HG03025 (cell line): ENCODE data around the gene LTBP1.
"Not testable (repeated sequence)": the region's sequence is repeated elsewhere in the genome, so short reads cannot be mapped to it uniquely, and the experiment has no call there.

ENCODE experiments used
- ATAC-seq: cut with Tn5 transposase; IDR thresholded peaks from one replicate; pipeline ENCODE4 v1.9.1; 2021; ENCODE audit warnings: mild to moderate bottlenecking, moderate library complexity; ENCODE audit not compliant: unreplicated experiment, low FRiP score

LTBP1 gene

GRCh38 chr2:32958821-32959220 lies 12.1 kb downstream of the LTBP1 start:
- no peak for ATAC-seq

GRCh38 chr2:32960238-32960637 lies 13.5 kb downstream of the LTBP1 start:
- no peak for ATAC-seq

GRCh38 chr2:32960647-32961403 lies 14.1 kb downstream of the LTBP1 start:
- no peak for ATAC-seq

GRCh38 chr2:32962690-32963089 lies 15.9 kb downstream of the LTBP1 start:
- ATAC-seq: no peak

GRCh38 chr2:32963941-32964340 lies 17.2 kb downstream of the LTBP1 start:
- no peak for ATAC-seq

GRCh38 chr2:32965523-32966171 lies 18.9 kb downstream of the LTBP1 start:
- ATAC-seq: no peak

- ATAC-seq: no peak
Observed at GRCh38 chr2:32969444-32970162, 22.9 kb downstream of the LTBP1 start.

- not testable (repeated sequence) for ATAC-seq
Observed at GRCh38 chr2:32973772-32974171, 27.0 kb downstream of the LTBP1 start.

GRCh38 chr2:32976409-32977063 lies 29.8 kb downstream of the LTBP1 start:
- ATAC-seq: no peak

GRCh38 chr2:32977228-32977758 lies 30.5 kb downstream of the LTBP1 start:
- ATAC-seq: no peak

GRCh38 chr2:32981612-32982011 lies 34.9 kb downstream of the LTBP1 start:
- no peak for ATAC-seq

- not testable (repeated sequence) for ATAC-seq
Observed at GRCh38 chr2:32983193-32983924, 36.6 kb downstream of the LTBP1 start.

- ATAC-seq: no peak
Observed at GRCh38 chr2:32986480-32986879, 39.7 kb downstream of the LTBP1 start.

GRCh38 chr2:32988525-32988924 lies 41.8 kb downstream of the LTBP1 start:
- ATAC-seq: no peak

- ATAC-seq: no peak
Observed at GRCh38 chr2:32990556-32990955, 43.8 kb downstream of the LTBP1 start.

GRCh38 chr2:32991091-32991845 lies 44.5 kb downstream of the LTBP1 start:
- no peak for ATAC-seq

- ATAC-seq: no peak
Observed at GRCh38 chr2:32993005-32993539, 46.3 kb downstream of the LTBP1 start.

GRCh38 chr2:32997705-32998104 lies 51.0 kb downstream of the LTBP1 start:
- no peak for ATAC-seq

- ATAC-seq: no peak
Observed at GRCh38 chr2:33000986-33001385, 54.2 kb downstream of the LTBP1 start.
